ENCODE data around the gene HOXB6. TPM values are rescaled to one million over a fixed set of nuclear protein-coding genes. Genes with fewer than 3 reads are reported as not detected.

Gene HOXB6
- total and polyA plus RNA-seq, 2 experiments from 2014 or later = 0.12 TPM; not detected in 1

- Histone ChIP-seq H3K27me3 (peaks cover 100% of the 10 kb centered on the region), H3K27ac (no peak overlapping the region), H3K4me1 (ENCODE audit: low read depth) (peaks cover 6% of the 10 kb centered on the region), H3K36me3 (no peaks in the 10 kb centered on the region), H3K4me3 (no peak overlapping the region), H3K9me3 (ENCODE audit: low read depth) (no peaks in the 10 kb centered on the region)
- no peak for DNase-seq (ENCODE audit: low read depth in 1 of 2, low spot score in 1 of 2)
- no peak for TF ChIP-seq CTCF (IDR thresholded peaks at IDR 0.05; ENCODE audit: low read depth, low read length)
These were observed 24.0 kb upstream of the HOXB6 start for GRCh38 chr17:48628649-48629410.

- H3K4me1 ChIP-seq (ENCODE audit: low read depth) = peaks cover 6% of the 10 kb centered on the region
- H3K27me3 ChIP-seq = peaks cover 100% of the 10 kb centered on the region
- H3K9me3 ChIP-seq (ENCODE audit: low read depth) = no peaks in the 10 kb centered on the region
- no peak for TF ChIP-seq CTCF (IDR thresholded peaks at IDR 0.05; ENCODE audit: low read depth, low read length)
- no peaks in the 10 kb centered on the region for H3K36me3 ChIP-seq
- no peak for DNase-seq (ENCODE audit: low read depth in 1 of 2, low spot score in 1 of 2)
- no peak overlapping the region for H3K27ac ChIP-seq
- H3K4me3 ChIP-seq = no peak overlapping the region
These were observed 23.1 kb upstream of the HOXB6 start for GRCh38 chr17:48627623-48628521.

GRCh38 chr17:48627118-48627597 is 22.4 kb upstream of the HOXB6 start:
- Histone ChIP-seq H3K36me3 (no peaks in the 10 kb centered on the region), H3K4me3 (no peak overlapping the region), H3K27ac (no peak overlapping the region), H3K27me3 (peaks cover 100% of the 10 kb centered on the region), H3K4me1 (ENCODE audit: low read depth) (peaks cover 6% of the 10 kb centered on the region), H3K9me3 (ENCODE audit: low read depth) (no peaks in the 10 kb centered on the region)
- TF ChIP-seq CTCF (IDR thresholded peaks at IDR 0.05; ENCODE audit: low read depth, low read length) = no peak
- DNase-seq (ENCODE audit: low read depth in 1 of 2, low spot score in 1 of 2) = no peak

- Histone ChIP-seq H3K4me3 (peak within 1 kb of the TSS; percentile 9), H3K27ac (no peak within 1 kb of the TSS), H3K4me1 (ENCODE audit: low read depth) (peaks cover 6% of the 10 kb centered on the region), H3K36me3 (no peaks in the 10 kb centered on the region), H3K9me3 (ENCODE audit: low read depth) (no peaks in the 10 kb centered on the region), H3K27me3 (peaks cover 100% of the 10 kb centered on the region)
- peak in 1 of 2 donors; percentile 29 for DNase-seq (ENCODE audit: low read depth in 1 of 2, low spot score in 1 of 2)
- no peak for TF ChIP-seq CTCF (IDR thresholded peaks at IDR 0.05; ENCODE audit: low read depth, low read length)
These were observed 21.7 kb upstream of the HOXB6 start, which contains the start of gene HOXB9 for GRCh38 chr17:48626245-48627117. Gene HOXB9 (minus strand): TSS chr17:48626358. CDS start chr17:48626269, 89 bp downstream.

Data from cardiac muscle cell (in vitro differentiated cells and primary cell).